Cardiac fibroblast (primary cell): ENCODE measurements around the gene UNC50.
"Not testable (repeated sequence)": the region's sequence is repeated elsewhere in the genome, so short reads cannot be mapped to it uniquely, and the experiment has no call there.

ENCODE experiments used
- DNase-seq, 2 donors: peaks; one replicate each; pipeline versions ENCODE4 v3.0.0 to v3.0.0-alpha.2; 2010; ENCODE audit warnings: low read depth in 2 of 2
- H3K4me3 ChIP-seq, 2 donors: replicated peaks in 1 of 2; 1 replicate in 1 of 2; 2 replicates in 1 of 2; pipeline ENCODE4 v1.5.1; 2011; ENCODE audit warnings: low read depth in 2 of 2, low read length in 2 of 2, mild to moderate bottlenecking in 2 of 2, moderate library complexity in 1 of 2
- CTCF ChIP-seq: IDR thresholded peaks from one replicate; pipeline ENCODE4 v1.5.1; 2011; ENCODE audit warnings: low read depth, mild to moderate bottlenecking, low read length, inconsistent platforms

UNC50 gene

GRCh38 chr2:98649135-98649991, 41.0 kb downstream of the UNC50 start:
- peak; percentile 100 for TF ChIP-seq CTCF
- DNase-seq, result peak; percentile 86 to 87
- H3K4me3 ChIP-seq, result no peak overlapping the region

GRCh38 chr2:98649992-98650375, 41.6 kb downstream of the UNC50 start:
- no peak for DNase-seq
- no peak overlapping the region for H3K4me3 ChIP-seq
- no peak for TF ChIP-seq CTCF

- no peak for DNase-seq
- H3K4me3 ChIP-seq, result no peak overlapping the region
- no peak for TF ChIP-seq CTCF
Observed at GRCh38 chr2:98650998-98651397, 42.6 kb downstream of the UNC50 start.

- H3K4me3 ChIP-seq, result no peak overlapping the region
- no peak for TF ChIP-seq CTCF
- DNase-seq, result no peak
Observed at GRCh38 chr2:98654699-98655495, 46.5 kb downstream of the UNC50 start.

GRCh38 chr2:98656800-98657199, 48.4 kb downstream of the UNC50 start:
- no peak for DNase-seq
- no peak for TF ChIP-seq CTCF
- no peak overlapping the region for H3K4me3 ChIP-seq

GRCh38 chr2:98658816-98659490, 50.6 kb downstream of the UNC50 start:
- no peak for DNase-seq
- TF ChIP-seq CTCF, result no peak
- no peak overlapping the region for H3K4me3 ChIP-seq

GRCh38 chr2:98659491-98659840, 51.1 kb downstream of the UNC50 start:
- H3K4me3 ChIP-seq, DNase-seq: not testable (repeated sequence)
